GM10266 (cell line): ENCODE results near the gene D2HGDH.
"Not testable (repeated sequence)": the region's sequence is repeated elsewhere in the genome, so short reads cannot be mapped to it uniquely, and the experiment has no call there.

Experiments
- DNase-seq: peaks from one replicate; pipeline ENCODE4 v3.0.0; 2012; ENCODE audit errors: extremely low spot score
- CTCF ChIP-seq: IDR thresholded peaks from 2 replicates; pipeline ENCODE4 v1.5.1; 2012; ENCODE audit warnings: mild to moderate bottlenecking, low read depth; ENCODE audit not compliant: control insufficient read depth, insufficient read depth; ENCODE audit errors: missing control alignments

D2HGDH gene

GRCh38 chr2:241802421-241803318 is 68.2 kb downstream of the D2HGDH start:
- TF ChIP-seq CTCF: no peak
- peak; percentile 27 for DNase-seq

- no peak for TF ChIP-seq CTCF
- peak; percentile 77 for DNase-seq
These were observed 69.2 kb downstream of the D2HGDH start for GRCh38 chr2:241803387-241804325.

DNA sequence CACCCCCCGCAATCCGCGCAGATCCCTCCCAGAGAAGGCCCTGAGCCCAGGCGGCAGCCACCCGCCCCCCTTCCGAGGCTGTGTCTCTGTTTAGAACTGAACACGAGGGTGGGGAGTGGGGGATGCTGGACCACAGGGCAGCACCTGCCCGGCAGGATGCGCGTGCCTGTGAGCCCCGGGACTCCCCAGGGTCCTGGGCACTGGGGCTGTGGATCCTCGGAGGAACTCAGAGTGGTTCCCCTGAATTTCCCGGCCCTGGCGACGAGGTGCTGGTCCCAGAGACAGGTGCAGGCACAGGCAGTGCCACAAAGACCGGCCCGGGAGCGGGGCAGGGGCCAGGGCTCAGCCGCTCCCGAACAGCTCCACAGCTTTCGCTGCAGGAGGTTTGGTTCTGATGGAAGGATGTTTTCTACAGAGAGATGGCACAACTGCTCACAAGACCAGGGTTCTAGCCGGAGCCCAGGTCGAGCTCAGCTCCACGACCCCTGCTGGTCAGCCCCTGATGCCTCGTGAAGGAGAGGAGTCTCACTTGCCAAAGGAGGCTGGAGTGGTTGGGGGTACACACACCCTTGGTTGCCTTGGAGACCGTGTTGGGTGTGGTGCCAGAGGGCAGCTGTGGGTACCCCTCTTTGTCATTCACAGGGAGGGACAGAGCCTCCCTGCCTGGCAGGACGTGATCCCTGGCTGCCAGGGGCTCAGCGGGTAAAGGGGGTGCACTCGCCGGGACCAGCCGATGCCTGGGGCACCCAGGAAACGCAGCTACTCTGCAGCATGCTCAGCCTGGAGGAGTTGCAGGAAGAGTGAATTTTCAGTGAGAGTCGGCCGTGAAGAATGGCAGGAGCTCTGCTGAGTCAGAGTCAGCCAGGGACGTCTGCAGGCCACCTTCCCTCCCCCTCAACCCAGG is 70.1 kb downstream of the D2HGDH start:
- peak; percentile 26 for TF ChIP-seq CTCF
- DNase-seq: peak; percentile 60

DNA sequence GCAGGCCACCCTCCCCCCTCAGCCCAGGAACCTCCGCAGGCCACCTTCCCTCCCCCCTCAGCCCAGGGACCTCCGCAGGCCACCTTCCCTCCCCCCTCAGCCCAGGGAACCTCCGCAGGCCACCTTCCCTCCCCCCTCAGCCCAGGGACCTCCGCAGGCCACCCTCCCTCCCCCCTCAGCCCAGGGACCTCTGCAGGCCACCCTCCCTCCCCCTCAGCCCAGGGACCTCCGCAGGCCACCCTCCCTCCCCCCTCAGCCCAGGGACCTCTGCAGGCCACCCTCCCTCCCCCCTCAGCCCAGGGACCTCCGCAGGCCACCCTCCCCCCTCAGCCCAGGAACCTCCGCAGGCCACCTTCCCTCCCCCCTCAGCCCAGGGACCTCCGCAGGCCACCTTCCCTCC is 71.8 kb downstream of the D2HGDH start:
- DNase-seq: not testable (repeated sequence)

GRCh38 chr2:241808051-241808720 is 73.8 kb downstream of the D2HGDH start:
- TF ChIP-seq CTCF: no peak
- peak; percentile 10 for DNase-seq

GRCh38 chr2:241808721-241809382 is 74.4 kb downstream of the D2HGDH start, which contains the start of gene NEU4:
NEU4 (plus strand) TSS chr2:241809193; CDS start chr2:241814485, 5,292 bp downstream.
- no peak for DNase-seq

More at GRCh38 chr2:241808721-241809382, 74.4 kb downstream of the D2HGDH start, which contains the start of gene NEU4:
- TF ChIP-seq CTCF: no peak
